ENCODE results near the gene LONP2. TPM values are rescaled to one million over a fixed set of nuclear protein-coding genes. Genes with fewer than 3 reads are reported as not detected.
A peak's percentile ranks its signal among the peaks of the same experiment; 100 is the strongest.
"Not testable (repeated sequence)": the region's sequence is repeated elsewhere in the genome, so short reads cannot be mapped to it uniquely, and the experiment has no call there.

LONP2 gene
- total RNA-seq, 2 donors from 2014 or later, result 55.1 to 67.0 TPM

GRCh38 chr16:48347191-48347865 is 103.2 kb downstream of the LONP2 start:
- Histone ChIP-seq H3K27me3 (replicated peaks; ENCODE audit: insufficient read depth) (no peaks in the 10 kb centered on the region), H3K4me3 (no peak overlapping the region), H3K4me1 (ENCODE audit: control insufficient read depth in 1 of 2, low read depth in 2 of 2) (no peaks in the 10 kb centered on the region), H3K27ac (no peak overlapping the region), H3K36me3 (peaks cover 18% of the 10 kb centered on the region), H3K9me3 (no peaks in the 10 kb centered on the region)
- no peak for DNase-seq (ENCODE audit: low spot score)
- no peak for ATAC-seq (ENCODE audit: insufficient number of reproducible peaks, low FRiP score, low read depth)
- TF ChIP-seq, protein P1, sequence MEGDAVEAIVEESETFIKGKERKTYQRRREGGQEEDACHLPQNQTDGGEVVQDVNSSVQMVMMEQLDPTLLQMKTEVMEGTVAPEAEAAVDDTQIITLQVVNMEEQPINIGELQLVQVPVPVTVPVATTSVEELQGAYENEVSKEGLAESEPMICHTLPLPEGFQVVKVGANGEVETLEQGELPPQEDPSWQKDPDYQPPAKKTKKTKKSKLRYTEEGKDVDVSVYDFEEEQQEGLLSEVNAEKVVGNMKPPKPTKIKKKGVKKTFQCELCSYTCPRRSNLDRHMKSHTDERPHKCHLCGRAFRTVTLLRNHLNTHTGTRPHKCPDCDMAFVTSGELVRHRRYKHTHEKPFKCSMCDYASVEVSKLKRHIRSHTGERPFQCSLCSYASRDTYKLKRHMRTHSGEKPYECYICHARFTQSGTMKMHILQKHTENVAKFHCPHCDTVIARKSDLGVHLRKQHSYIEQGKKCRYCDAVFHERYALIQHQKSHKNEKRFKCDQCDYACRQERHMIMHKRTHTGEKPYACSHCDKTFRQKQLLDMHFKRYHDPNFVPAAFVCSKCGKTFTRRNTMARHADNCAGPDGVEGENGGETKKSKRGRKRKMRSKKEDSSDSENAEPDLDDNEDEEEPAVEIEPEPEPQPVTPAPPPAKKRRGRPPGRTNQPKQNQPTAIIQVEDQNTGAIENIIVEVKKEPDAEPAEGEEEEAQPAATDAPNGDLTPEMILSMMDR (IDR thresholded peaks at IDR 0.05), result no peak

- Histone ChIP-seq H3K4me3 (no peak overlapping the region), H3K36me3 (peaks cover 24% of the 10 kb centered on the region), H3K27ac (no peak overlapping the region), H3K9me3 (no peaks in the 10 kb centered on the region), H3K27me3 (replicated peaks; ENCODE audit: insufficient read depth) (no peaks in the 10 kb centered on the region), H3K4me1 (ENCODE audit: control insufficient read depth in 1 of 2, low read depth in 2 of 2) (no peaks in the 10 kb centered on the region)
- no peak for ATAC-seq (ENCODE audit: insufficient number of reproducible peaks, low FRiP score, low read depth)
- DNase-seq (ENCODE audit: low spot score), result no peak
- TF ChIP-seq, protein P1 (IDR thresholded peaks at IDR 0.05), result no peak
Observed at GRCh38 chr16:48347980-48348379, 103.9 kb downstream of the LONP2 start.

DNA sequence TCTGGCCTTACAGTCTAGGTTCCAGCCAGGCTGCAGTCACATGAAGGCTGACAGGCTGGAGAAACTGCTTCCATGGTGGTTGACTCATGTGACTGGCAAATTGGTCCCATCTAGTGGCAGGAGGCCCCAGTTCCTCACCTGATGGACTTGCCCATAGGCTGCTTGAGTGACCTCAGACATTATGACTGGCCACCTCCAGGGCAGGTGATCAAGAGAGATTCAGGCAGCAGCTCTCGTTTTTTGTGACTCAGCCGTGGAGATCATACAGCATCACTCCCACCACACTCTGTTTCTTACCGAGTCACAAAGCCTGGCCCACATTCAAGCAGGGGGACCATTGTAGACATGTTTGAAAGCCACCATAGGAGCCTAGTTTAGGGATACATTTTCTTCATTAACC is 106.6 kb downstream of the LONP2 start:
- H3K27me3 ChIP-seq (replicated peaks; ENCODE audit: insufficient read depth), result no peaks in the 10 kb centered on the region
- H3K4me3 ChIP-seq, result no peak overlapping the region
- no peak for ATAC-seq (ENCODE audit: insufficient number of reproducible peaks, low FRiP score, low read depth)
- no peak for DNase-seq (ENCODE audit: low spot score)
- peaks cover 19% of the 10 kb centered on the region for H3K36me3 ChIP-seq
- H3K9me3 ChIP-seq, result no peaks in the 10 kb centered on the region
- TF ChIP-seq, protein P1 (IDR thresholded peaks at IDR 0.05), result no peak
- peaks cover 0 to under 1% of the 10 kb centered on the region in 2 donors for H3K4me1 ChIP-seq (ENCODE audit: control insufficient read depth in 1 of 2, low read depth in 2 of 2)
- no peak overlapping the region for H3K27ac ChIP-seq

DNA sequence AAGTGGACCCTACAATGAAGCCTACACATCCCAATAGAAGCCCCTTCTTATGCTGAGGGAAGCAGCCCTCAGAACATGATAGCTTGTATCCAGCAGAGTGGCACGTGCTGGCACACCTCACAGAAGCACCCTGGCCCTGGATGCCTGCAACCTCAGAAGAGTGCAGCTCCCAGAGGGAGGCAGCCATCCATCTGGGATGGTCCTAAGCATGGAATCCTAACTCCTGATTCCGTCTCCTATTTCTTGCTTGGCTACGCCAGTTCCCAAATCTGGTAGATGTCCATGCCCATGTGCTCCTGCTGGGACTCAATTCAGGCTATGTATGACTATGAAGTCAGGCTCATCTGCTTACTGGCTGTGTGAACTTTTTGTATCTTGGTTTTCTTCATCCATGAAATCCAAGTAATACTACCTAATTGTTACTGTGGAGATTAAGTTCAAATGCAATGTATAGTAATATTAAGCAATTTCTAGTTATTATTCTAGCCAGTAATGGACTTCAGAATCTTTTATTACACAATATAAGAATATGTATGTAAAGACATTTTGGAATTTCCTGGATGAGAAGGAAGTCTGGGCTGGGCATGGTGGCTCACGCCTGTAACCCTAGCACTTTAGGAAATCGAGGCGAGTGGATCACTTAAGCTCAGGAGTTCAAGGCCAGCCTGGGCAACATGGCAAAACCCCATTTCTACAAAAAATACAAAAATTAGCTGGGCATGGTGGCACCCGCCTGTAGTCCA is 108.7 kb downstream of the LONP2 start:
- TF ChIP-seq, protein P1 (IDR thresholded peaks at IDR 0.05), result no peak
- DNase-seq (ENCODE audit: low spot score) (no peak), ATAC-seq (ENCODE audit: insufficient number of reproducible peaks, low FRiP score, low read depth) (no peak)
- Histone ChIP-seq H3K9me3 (no peaks in the 10 kb centered on the region), H3K4me1 (ENCODE audit: control insufficient read depth in 1 of 2, low read depth in 2 of 2) (peaks cover 0 to 12% of the 10 kb centered on the region in 2 donors), H3K4me3 (no peak overlapping the region), H3K36me3 (peaks cover 19% of the 10 kb centered on the region), H3K27ac (no peak overlapping the region), H3K27me3 (replicated peaks; ENCODE audit: insufficient read depth) (no peaks in the 10 kb centered on the region)

DNA sequence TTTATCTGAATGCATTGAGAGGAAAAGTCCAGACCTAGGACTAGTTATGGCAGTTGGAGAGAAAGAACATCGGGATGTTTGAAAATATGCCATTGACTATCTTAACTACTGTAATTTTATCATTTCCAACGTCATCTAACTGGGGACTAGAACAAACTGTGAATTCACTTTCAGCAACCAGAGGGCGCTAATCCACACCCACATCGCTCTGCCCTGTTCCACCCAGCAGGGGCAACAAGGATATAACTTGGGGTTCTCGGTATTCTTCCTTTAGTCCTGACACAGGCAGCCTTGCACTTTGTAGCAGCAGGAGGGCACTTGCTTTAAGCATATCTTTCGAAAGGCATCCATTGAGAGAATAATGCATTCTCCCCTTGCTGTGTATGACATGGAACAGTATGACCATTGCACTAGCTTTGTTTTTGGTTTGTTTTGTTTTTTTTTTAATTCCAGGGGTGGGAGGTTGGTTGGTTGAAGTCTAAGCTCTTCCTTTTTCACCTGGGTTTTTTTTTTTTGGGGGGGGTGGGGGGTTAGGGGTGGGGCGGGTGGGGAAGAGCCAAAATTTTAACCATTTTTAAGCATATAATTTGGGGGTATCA is 109.6 kb downstream of the LONP2 start:
- Histone ChIP-seq H3K27me3 (replicated peaks; ENCODE audit: insufficient read depth) (no peaks in the 10 kb centered on the region), H3K36me3 (peaks cover 19% of the 10 kb centered on the region), H3K4me1 (ENCODE audit: control insufficient read depth in 1 of 2, low read depth in 2 of 2) (peaks cover 0 to 15% of the 10 kb centered on the region in 2 donors), H3K9me3 (no peaks in the 10 kb centered on the region), H3K27ac (no peak overlapping the region), H3K4me3 (no peak overlapping the region)
- no peak for DNase-seq (ENCODE audit: low spot score)
- ATAC-seq (ENCODE audit: insufficient number of reproducible peaks, low FRiP score, low read depth), result peak; percentile 53
- TF ChIP-seq, protein P1 (IDR thresholded peaks at IDR 0.05), result peak; percentile 81

GRCh38 chr16:48354385-48354784 is 110.3 kb downstream of the LONP2 start:
- ATAC-seq (ENCODE audit: insufficient number of reproducible peaks, low FRiP score, low read depth); H3K27me3 ChIP-seq (replicated peaks; ENCODE audit: insufficient read depth); H3K9me3 ChIP-seq; DNase-seq (ENCODE audit: low spot score); H3K4me3 ChIP-seq; H3K27ac ChIP-seq: not testable (repeated sequence)
- Histone ChIP-seq H3K4me1 (ENCODE audit: control insufficient read depth in 1 of 2, low read depth in 2 of 2) (peaks cover 0 to 15% of the 10 kb centered on the region in 2 donors), H3K36me3 (peaks cover 19% of the 10 kb centered on the region)

Measured in thoracic aorta (tissue), 2 donors.